ENCODE measurements around the gene ARHGEF11.
A peak's percentile ranks its signal among the peaks of the same experiment; 100 is the strongest.

DNA sequence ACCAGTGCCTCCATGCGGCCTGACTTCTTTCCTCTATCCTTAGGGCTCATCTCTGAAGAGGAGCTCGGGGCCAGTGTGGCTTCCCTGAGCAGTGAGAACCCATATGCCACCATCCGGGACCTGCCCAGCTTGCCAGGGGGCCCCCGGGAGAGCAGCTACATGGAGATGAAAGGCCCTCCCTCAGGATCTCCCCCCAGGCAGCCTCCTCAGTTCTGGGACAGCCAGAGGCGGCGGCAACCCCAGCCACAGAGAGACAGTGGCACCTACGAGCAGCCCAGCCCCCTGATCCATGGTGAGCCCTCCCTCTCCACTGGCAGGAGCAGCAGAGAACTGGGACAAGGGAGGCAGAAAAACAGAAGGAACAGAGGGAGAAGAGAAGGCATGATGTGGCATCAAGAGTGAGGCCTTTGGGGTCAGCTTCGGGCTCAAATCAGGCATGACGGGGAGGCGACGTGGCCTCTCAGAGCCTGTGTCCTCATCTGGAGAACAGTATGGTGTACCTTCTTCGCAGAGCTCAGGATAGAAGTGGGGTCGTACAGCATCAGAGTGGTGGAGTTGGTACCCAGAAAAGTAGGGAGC lies 131.6 kb downstream of the ARHGEF11 start:
- TF ChIP-seq JUND (IDR thresholded peaks at IDR 0.05; ENCODE audit: borderline replicate concordance, low read depth, low read length) = no peak
- TF ChIP-seq JUND (tag; IDR thresholded peaks at IDR 0.05; ENCODE audit: borderline replicate concordance, low read depth, low read length) = no peak
- TF ChIP-seq, protein P1, sequence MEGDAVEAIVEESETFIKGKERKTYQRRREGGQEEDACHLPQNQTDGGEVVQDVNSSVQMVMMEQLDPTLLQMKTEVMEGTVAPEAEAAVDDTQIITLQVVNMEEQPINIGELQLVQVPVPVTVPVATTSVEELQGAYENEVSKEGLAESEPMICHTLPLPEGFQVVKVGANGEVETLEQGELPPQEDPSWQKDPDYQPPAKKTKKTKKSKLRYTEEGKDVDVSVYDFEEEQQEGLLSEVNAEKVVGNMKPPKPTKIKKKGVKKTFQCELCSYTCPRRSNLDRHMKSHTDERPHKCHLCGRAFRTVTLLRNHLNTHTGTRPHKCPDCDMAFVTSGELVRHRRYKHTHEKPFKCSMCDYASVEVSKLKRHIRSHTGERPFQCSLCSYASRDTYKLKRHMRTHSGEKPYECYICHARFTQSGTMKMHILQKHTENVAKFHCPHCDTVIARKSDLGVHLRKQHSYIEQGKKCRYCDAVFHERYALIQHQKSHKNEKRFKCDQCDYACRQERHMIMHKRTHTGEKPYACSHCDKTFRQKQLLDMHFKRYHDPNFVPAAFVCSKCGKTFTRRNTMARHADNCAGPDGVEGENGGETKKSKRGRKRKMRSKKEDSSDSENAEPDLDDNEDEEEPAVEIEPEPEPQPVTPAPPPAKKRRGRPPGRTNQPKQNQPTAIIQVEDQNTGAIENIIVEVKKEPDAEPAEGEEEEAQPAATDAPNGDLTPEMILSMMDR (IDR thresholded peaks at IDR 0.05 in 2 of 3, conservative IDR thresholded peaks at IDR 0.05 in 1 of 3; ENCODE audit: insufficient read depth in 2 of 3, low read depth in 1 of 3, low read length in 3 of 3) = no peak
- TF ChIP-seq EZH2 (IDR thresholded peaks at IDR 0.05; ENCODE audit: borderline replicate concordance, low read depth, low read length) = no peak
- TF ChIP-seq HNRNPK (IDR thresholded peaks at IDR 0.05; ENCODE audit: low read depth, low read length, poor library complexity, severe bottlenecking) = no peak
- no peak for TF ChIP-seq PTRF (tag; IDR thresholded peaks at IDR 0.05)
- TF ChIP-seq, protein P2, sequence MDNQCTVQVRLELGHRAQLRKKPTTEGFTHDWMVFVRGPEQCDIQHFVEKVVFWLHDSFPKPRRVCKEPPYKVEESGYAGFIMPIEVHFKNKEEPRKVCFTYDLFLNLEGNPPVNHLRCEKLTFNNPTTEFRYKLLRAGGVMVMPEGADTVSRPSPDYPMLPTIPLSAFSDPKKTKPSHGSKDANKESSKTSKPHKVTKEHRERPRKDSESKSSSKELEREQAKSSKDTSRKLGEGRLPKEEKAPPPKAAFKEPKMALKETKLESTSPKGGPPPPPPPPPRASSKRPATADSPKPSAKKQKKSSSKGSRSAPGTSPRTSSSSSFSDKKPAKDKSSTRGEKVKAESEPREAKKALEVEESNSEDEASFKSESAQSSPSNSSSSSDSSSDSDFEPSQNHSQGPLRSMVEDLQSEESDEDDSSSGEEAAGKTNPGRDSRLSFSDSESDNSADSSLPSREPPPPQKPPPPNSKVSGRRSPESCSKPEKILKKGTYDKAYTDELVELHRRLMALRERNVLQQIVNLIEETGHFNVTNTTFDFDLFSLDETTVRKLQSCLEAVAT (IDR thresholded peaks at IDR 0.05) = no peak
- peak; percentile 49 for TF ChIP-seq ZFX (CRISPR knock-in tag; IDR thresholded peaks at IDR 0.05)
- no peak for TF ChIP-seq MTA1 (IDR thresholded peaks at IDR 0.05; ENCODE audit: borderline replicate concordance)

All from K562 (cell line).